HTERT RPE-1 (cell line): ENCODE data around the gene SCUBE1.

ENCODE experiments used
- in situ Hi-C: fragments of 300-500 bp; cut with MboI; formaldehyde crosslinking; loops from 4 replicates; pipeline ENCODE4 v1.14.3; 2020; ENCODE audit warnings: low sequenced_read_pairs

The SCUBE1 gene

DNA sequence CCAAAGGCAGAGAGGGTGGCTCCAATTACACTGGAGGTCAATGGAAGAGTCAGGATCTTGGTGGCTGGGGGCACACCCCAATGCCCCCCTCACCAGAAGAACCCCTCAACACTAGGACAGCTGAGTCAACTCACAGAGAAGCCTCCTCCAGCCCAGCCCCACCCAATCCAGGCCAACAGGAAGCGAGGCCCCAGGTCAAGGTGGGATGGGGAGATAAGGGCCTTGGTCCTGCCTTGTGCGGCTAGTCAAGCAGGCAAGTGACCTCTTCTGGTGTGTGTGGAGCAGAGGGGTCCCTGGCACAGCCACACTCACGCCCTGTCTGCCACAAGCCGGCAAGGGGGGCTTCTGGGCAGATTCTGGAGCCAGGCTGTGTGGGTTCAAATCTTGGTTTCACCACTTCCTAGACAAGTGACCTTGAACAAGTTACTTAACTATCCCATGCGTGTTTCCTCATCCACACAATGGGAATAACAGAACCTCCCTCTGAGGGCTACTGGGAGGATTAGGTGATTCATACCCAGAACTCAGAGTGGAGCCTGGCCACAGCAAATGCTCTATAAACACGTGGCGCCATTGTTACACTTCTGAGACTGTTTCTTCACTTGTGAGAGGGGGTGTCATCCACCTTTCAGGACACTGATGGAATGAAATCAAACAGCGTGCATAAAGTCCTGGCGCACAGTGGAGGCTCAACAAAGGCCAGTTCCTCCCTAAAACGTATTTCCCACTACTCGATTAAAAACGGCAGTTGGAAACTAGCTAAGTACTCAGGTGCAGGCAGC lies 159.5 kb downstream of the SCUBE1 start:
- in situ Hi-C loops: no loop called here

DNA sequence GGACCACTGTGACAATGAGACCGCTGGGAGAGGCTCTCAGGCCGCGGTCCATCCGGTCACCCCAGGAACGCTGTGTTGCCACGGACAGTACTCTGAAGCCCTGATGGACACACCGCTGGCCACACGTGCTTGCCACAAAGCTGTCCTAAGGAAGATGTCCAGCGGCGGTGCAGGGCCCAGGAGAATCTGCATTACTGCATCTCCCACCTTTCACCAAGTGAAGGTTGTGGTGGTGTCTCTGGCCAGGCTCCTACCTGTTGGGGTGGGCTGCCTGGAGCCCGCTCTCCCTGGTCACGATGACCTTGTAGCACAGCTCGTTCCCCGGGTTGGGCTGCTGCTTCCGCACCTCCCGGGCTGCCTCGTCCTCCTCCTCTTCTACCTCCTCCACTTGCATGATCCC lies 160.4 kb downstream of the SCUBE1 start:
- in situ Hi-C loops: no loop called here

- in situ Hi-C loops: no loop called here
Measured at GRCh38 chr22:43182118-43182517, 161.1 kb downstream of the SCUBE1 start.

- in situ Hi-C loops: no loop called here
Measured at GRCh38 chr22:43181321-43182076, 161.7 kb downstream of the SCUBE1 start.

DNA sequence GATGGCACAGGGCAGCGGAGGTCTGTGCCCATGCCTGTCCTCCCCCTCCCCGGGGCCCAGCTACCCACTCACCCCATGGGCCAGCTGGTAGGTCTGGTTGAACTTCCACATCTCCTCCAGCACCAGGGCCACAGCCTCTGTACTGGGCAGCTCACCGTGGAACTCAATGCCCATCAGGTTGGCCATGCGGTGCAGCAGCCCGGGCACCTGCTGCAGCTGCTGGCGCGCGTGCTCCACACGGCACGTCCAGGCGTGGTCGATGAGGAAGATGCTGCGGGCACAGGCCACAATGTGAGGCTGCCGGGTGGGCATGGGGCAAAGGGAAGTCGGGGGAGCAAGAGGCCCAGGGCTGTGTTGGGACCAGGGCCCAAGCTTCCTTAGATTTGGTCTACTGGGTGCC lies 162.5 kb downstream of the SCUBE1 start:
- in situ Hi-C loops: no loop called here

- in situ Hi-C loops: no loop called here
Measured at GRCh38 chr22:43179911-43180195, 163.3 kb downstream of the SCUBE1 start.

GRCh38 chr22:43179146-43179910 lies 163.8 kb downstream of the SCUBE1 start:
- in situ Hi-C loops: no loop called here

- in situ Hi-C loops: no loop called here
Measured at GRCh38 chr22:43177479-43177878, 165.7 kb downstream of the SCUBE1 start.

- in situ Hi-C loops: no loop called here
Measured at GRCh38 chr22:43176090-43176489, 167.1 kb downstream of the SCUBE1 start.

GRCh38 chr22:43174941-43175531 lies 168.1 kb downstream of the SCUBE1 start:
- in situ Hi-C loops: no loop called here

DNA sequence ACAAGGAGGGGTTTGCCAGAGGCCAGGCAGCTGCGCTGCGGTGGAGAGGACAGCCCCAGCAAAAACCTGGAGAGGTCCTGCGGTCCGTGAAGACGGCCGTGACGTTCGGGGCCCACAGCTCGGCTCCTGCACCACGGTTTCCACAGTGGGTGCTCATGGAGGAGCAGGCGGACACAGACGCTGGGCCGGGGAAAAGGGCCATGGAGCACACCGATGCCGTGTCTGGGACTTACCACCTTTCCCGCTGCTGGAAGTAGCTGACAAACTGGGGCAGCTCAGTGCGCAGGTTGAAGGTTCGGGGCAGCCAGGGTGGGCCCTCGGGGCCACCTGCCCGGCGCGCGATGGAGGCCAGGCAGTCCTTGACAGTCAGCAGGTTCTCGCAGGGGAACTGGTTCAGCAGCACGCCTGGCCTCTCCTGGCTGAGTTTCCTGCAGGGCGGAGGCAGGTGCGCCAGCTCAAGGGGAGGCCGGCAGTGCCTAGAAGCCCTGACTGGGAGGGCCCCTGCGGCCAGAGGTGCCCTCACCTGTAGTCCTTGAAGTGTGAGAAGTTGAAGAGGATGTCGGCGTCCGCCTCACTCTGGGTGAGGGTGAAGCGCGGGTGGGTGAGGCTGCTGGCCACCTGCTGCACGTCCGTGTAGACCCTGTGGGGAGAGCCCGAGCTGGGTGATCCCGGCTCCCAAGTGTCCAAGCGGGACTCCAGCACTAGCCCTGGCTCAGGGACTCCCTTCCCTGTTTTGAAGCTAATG lies 169.0 kb downstream of the SCUBE1 start:
- in situ Hi-C loops: no loop called here

GRCh38 chr22:43173566-43173965 lies 169.6 kb downstream of the SCUBE1 start:
- in situ Hi-C loops: no loop called here

GRCh38 chr22:43172191-43172590 lies 171.0 kb downstream of the SCUBE1 start:
- in situ Hi-C loops: no loop called here

DNA sequence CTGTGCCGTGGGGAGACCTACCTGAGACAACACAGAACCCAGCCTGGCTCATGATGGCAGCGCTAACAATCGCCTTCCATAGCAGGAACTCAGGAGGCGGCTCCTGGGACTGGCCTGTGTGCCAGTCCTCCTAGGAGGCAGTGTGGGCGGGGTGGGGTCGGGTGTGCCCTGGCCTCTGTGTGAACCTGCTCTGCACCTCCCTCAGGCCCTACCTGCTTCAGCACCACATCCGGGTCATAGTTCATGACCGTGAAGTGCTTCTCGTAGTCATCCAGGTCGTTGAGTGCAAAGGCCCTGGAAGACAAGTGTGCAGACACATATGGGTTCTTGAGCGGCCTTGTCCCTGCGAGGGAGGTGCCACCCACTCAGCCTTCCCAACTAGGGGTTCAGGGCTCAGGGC lies 171.6 kb downstream of the SCUBE1 start:
- in situ Hi-C loops: no loop called here

- in situ Hi-C loops: no loop called here
Measured at GRCh38 chr22:43171019-43171491, 172.1 kb downstream of the SCUBE1 start.

- in situ Hi-C loops: no loop called here
Measured at GRCh38 chr22:43170131-43170480, 173.1 kb downstream of the SCUBE1 start.

DNA sequence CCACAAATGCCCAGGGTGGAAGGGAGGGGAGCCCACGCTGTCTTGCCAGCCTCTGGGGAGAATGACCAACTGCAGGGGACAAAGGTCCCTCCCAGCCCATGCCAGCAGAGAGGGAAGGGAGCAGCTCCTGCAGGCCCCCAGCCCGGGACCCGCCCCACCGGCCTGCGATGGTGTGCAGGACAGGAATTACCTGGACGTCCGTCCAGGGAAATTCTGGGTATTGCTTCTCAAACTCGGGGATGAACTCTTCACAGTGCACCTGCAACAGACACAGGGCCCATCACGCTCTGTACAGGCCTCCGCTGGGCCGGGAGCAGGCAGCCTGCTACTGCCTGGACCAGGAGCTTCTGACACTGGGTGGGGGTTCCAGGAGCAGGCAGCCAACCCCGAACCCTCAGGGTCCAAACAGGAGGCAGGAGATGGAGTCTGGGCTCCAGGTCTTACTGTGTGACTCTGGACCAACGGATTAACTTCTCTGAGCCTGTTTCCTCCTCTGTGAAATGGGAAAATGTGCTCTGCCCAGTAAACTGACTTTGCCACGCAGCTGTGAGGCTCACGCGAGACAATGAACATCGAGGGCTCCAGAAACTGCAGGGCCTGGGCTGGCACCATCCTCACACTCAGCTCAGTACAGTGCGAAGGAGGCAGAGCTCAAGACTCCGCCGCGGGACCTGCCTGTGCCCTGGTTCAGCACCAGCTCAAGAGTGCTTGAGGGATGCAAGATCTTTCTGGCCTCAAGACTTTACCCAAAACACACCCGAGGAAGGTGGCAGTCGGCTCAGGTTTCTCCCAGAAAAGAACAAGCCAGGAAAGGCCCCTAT lies 173.7 kb downstream of the SCUBE1 start:
- in situ Hi-C loops: no loop called here

DNA sequence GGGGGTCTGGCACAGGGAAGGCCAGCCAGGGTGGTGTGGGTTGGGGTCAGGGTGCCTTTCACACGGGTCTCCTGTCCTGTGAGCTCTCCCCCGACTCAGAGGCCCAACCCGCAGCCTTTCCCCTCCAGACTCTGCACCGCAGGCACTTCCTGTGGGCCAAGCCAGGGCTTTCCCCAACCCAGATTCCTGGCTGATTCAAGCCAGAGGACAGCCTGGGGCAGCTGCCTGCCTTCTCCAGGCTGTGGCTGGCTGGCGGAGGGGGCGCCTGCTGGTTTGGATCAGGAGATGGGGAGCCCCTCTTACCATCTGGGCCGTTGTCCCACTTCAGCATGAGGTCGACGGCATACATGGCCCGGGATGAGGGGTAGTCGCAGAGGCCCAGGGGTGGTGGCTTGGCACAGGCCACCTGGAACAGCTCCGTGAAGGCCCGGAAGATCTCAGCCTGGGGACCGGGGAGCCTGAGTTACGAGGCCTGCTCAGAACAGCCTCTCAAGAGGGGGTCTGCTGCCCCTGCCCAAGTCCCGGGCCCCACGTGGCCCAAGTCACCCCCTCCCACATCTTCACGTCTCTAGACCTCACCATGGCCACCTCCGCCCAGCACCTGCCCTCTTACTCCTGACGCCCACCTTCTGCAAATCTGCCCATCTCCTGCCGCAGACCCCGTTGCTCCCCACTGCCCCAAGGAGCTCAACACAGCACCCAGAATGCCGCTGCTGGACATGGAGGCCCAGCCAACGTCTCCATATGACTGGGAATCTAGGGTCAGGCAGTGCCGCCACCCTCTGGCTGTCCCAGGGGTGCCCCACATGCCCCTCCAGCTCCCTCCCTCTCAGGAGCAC lies 174.5 kb downstream of the SCUBE1 start:
- in situ Hi-C loops: no loop called here

DNA sequence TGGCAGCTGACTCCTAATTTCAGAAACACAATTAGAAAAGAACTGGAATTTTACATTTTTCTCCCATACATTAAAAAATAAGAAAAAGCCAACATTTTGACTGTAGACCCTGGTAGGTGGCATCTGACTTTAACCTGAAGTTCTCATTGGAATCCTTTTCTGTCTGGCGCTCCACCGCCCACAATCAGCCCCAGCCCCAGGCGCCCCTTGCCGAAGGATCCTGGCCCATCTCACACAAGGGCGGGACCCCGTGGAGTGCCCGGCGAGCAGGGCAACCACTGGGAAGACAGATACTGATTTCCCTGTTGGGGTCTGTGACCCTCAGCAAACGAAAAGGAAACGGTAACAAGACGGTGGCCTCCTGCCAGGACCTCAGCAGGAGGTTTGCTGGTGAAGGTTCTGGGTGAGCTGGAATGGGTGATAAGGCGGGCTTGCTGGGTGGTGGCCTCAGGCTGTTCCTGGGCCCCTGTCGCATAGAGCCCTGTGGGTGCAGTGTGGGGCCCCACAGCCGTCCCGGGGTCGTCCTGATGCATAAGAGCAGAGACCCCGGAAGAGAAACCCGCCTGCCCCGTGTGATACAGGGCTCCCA lies 176.1 kb downstream of the SCUBE1 start:
- in situ Hi-C loops: no loop called here
